Measurements from ENCODE around the gene F8A3. TPM values are rescaled to one million over a fixed set of nuclear protein-coding genes. Genes with fewer than 3 reads are reported as not detected.

The F8A3 gene
- total RNA-seq, 1 experiment from 2014 or later = 0.07 TPM

DNA sequence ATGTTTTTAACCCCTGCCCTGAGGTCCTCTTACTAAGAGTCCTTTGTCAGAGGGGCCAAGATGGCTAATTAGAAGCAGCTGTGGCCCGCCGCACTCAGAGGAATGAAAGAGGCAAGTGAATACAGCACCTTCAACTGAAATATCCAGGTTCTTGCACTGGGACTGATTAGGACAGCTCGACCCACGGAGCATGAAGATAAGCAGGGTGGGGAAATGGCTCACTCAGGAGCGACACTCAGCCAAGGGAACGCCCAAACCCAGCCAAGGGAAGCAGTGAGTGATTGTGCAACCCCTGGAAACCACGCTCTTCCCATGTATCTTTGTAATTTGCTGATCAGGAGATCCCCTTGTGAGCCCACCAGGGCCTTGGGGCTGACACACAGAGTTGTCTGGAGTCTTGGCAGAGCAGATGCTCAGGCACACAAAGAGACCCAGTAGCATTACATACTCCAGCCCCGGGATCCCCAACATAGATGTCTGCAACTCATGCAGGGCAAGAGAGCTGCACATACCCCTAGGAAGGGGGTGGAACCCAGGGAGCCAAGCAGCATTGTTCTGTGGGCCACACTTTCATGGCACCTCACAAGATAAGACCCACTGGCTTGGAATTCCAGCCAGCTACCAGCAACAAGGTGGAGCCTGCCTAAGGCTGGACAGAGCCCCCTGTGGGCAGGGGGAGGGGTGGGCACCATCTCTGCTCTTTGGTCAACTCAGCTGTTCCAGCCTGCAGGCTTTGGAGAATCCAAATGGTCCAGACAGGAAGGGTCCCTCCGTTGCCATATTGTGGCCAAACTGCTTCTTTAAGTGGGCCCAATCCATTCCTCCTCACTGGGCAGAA lies 23.3 kb downstream of the F8A3 start:
- intact Hi-C loops (cut with micrococcal nuclease) = no loop called here
- no TSS peak for BruUV-seq (replicated peaks)
- no peak overlapping the region for H2AFZ ChIP-seq (ENCODE audit: low read length)

GRCh38 chrX:155417769-155418168 lies 40.7 kb downstream of the F8A3 start:
- Histone ChIP-seq H3K27ac (ENCODE audit: low read length) (no peak overlapping the region), H3K4me3 (ENCODE audit: low read length) (no peak overlapping the region), H3K4me2 (ENCODE audit: low read length) (no peak overlapping the region), H3K4me1 (ENCODE audit: insufficient read depth, low read length) (no peaks in the 10 kb centered on the region), H3K9me3 (ENCODE audit: low read length) (no peaks in the 10 kb centered on the region), H3K9ac (ENCODE audit: low read length) (no peak overlapping the region), H3K9me2 (replicated peaks; ENCODE audit: low read length) (no peaks in the 10 kb centered on the region), H3K79me2 (ENCODE audit: low read length) (no peaks in the 10 kb centered on the region), H4K20me1 (ENCODE audit: low read length) (no peaks in the 10 kb centered on the region), H2AFZ (ENCODE audit: low read length) (no peak overlapping the region), H3F3A (ENCODE audit: low read length, unreplicated experiment) (no peaks in the 10 kb centered on the region), H3K36me3 (ENCODE audit: low read depth, low read length) (no peaks in the 10 kb centered on the region), H3K27me3 (ENCODE audit: low read length) (no peaks in the 10 kb centered on the region)
- intact Hi-C loops (cut with micrococcal nuclease) = no loop called here
- CTCF ChIA-PET = no interaction called here
- ATAC-seq = no peak
- BruUV-seq (replicated peaks) = no TSS peak
- TF ChIP-seq, protein P1, sequence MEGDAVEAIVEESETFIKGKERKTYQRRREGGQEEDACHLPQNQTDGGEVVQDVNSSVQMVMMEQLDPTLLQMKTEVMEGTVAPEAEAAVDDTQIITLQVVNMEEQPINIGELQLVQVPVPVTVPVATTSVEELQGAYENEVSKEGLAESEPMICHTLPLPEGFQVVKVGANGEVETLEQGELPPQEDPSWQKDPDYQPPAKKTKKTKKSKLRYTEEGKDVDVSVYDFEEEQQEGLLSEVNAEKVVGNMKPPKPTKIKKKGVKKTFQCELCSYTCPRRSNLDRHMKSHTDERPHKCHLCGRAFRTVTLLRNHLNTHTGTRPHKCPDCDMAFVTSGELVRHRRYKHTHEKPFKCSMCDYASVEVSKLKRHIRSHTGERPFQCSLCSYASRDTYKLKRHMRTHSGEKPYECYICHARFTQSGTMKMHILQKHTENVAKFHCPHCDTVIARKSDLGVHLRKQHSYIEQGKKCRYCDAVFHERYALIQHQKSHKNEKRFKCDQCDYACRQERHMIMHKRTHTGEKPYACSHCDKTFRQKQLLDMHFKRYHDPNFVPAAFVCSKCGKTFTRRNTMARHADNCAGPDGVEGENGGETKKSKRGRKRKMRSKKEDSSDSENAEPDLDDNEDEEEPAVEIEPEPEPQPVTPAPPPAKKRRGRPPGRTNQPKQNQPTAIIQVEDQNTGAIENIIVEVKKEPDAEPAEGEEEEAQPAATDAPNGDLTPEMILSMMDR (conservative IDR thresholded peaks at IDR 0.05; ENCODE audit: low read depth, low read length) = no peak
- TF ChIP-seq EZH2 (IDR thresholded peaks at IDR 0.05; ENCODE audit: low read length, unreplicated experiment) = no peak
- DNase-seq = no peak
- POLR2A ChIA-PET (ENCODE audit: unreplicated experiment) = no interaction called here

More for the DNA sequence above, 23.3 kb downstream of the F8A3 start:
- Histone ChIP-seq H4K20me1 (ENCODE audit: low read length) (no peaks in the 10 kb centered on the region), H3K36me3 (ENCODE audit: low read depth, low read length) (no peaks in the 10 kb centered on the region), H3K9ac (ENCODE audit: low read length) (no peak overlapping the region), H3K4me3 (ENCODE audit: low read length) (no peak overlapping the region), H3K27me3 (ENCODE audit: low read length) (no peaks in the 10 kb centered on the region), H3F3A (ENCODE audit: low read length, unreplicated experiment) (no peaks in the 10 kb centered on the region), H3K79me2 (ENCODE audit: low read length) (no peaks in the 10 kb centered on the region), H3K9me3 (ENCODE audit: low read length) (no peaks in the 10 kb centered on the region), H3K9me2 (replicated peaks; ENCODE audit: low read length) (no peaks in the 10 kb centered on the region), H3K4me2 (ENCODE audit: low read length) (no peak overlapping the region), H3K4me1 (ENCODE audit: insufficient read depth, low read length) (no peaks in the 10 kb centered on the region), H3K27ac (ENCODE audit: low read length) (no peak overlapping the region)
- POLR2A ChIA-PET (ENCODE audit: unreplicated experiment) = no interaction called here
- ATAC-seq (no peak), DNase-seq (no peak)
- CTCF ChIA-PET = no interaction called here
- TF ChIP-seq, protein P1 (conservative IDR thresholded peaks at IDR 0.05; ENCODE audit: low read depth, low read length) = no peak
- no peak for TF ChIP-seq EZH2 (IDR thresholded peaks at IDR 0.05; ENCODE audit: low read length, unreplicated experiment)
- TF ChIP-seq EZH2phosphoT487 (IDR thresholded peaks at IDR 0.05; ENCODE audit: borderline replicate concordance, low read length) = no peak

Small RNA genes within 50 kb of the gene (microRNA-seq; reads per million reads assigned to microRNA genes)
- not detected for gene MIR1184-3 (ENCODE audit: unreplicated experiment)

Other genes with a start within 250 kb of the F8A3 start
- gene VBP1, start 242.2 kb downstream of the F8A3 start, total RNA-seq (2014; rRNA removed) = 80.6 and 86.2 TPM in 2 replicates
- 0.04 TPM in 1 of 2 replicates, not detected in the other for gene RAB39B, start 194.1 kb downstream of the F8A3 start, total RNA-seq (2014; rRNA removed)
- not detected in 2 replicates for gene CLIC2, start 124.0 kb downstream of the F8A3 start, total RNA-seq (2014; rRNA removed)
- gene F8A2, start 76.5 kb downstream of the F8A3 start, total RNA-seq (2014; rRNA removed) = not detected in 2 replicates
- not detected in 2 replicates for gene SPRY3, start 154.0 kb upstream of the F8A3 start, total RNA-seq (2014; rRNA removed)
- gene TMLHE, start 154.3 kb upstream of the F8A3 start, total RNA-seq (2014; rRNA removed) = not detected in 2 replicates